ENCODE results near the gene TRPV4. TPM values are rescaled to one million over a fixed set of nuclear protein-coding genes. Genes with fewer than 3 reads are reported as not detected.

The TRPV4 gene
- polyA plus RNA-seq, 1 of the 3 experiments (the other 2 are of a cell fraction): 5.2 TPM

DNA sequence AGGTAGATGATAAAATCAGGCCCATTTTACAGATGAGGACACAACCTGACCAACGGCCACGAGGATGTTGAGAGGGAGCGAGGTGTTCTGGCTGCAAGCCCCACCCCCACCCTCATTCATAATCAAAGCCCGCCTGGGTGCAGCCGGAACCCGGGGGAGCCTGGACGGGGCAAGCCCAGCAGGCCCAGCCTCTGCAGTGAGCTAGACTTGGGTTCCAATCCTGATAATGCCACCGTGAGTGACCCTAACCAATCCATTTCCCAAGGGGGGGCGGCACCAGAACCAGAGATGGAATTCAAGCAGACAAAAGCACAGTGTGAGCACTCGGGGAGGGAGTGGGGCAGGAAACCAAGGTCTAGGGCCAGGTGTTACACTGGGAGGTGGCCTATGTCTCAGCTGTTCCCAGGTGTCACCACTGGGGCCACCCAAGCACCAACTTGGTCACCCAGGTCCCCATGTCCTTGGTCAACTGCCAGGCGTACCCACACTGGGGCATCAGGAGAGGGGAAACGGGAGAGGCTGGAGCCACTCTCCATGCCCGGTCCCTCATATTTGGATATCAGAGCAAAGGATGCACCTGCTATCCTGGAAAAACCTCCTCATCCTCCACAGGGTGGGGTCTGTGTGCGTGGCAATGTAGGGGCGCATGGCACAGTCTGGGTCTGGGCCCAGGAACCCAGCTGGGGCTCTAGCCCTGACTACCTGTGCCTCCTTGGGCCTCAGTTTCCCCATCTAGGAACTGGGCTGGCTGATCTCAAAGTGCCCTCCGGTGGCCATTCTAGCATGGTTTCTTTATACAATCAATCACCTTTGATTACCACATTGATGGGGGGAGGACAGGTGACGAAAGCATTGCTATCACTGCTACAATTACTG is 61.2 kb downstream of the TRPV4 start:
- Histone ChIP-seq H3K9me2 (no peaks in the 10 kb centered on the region), H3K27ac (ENCODE audit: low read depth in 2 of 2, low read length in 1 of 2) (no peak overlapping the region), H4K20me1 (ENCODE audit: insufficient read depth) (no peaks in the 10 kb centered on the region), H3K27me3 (ENCODE audit: insufficient read depth) (no peaks in the 10 kb centered on the region), H3K36me3 (replicated peaks in 1 of 2; ENCODE audit: control insufficient read depth in 1 of 2, insufficient read depth in 2 of 2, low read length in 1 of 2) (no peaks in the 10 kb centered on the region), H2AFZ (ENCODE audit: low read depth) (no peak overlapping the region), H3K4me3 (ENCODE audit: low read depth in 2 of 2, low read length in 1 of 2) (no peak overlapping the region), H3K4me1 (ENCODE audit: control insufficient read depth in 1 of 2, insufficient read depth in 2 of 2, low read depth in 1 of 2, low read length in 1 of 2) (peaks cover 0 to 21% of the 10 kb centered on the region in 2 experiments; a peak in 1 of 4 replicates), H3K4me2 (no peak overlapping the region), H3K9ac (no peak overlapping the region), H3K79me2 (ENCODE audit: insufficient read depth) (no peaks in the 10 kb centered on the region), H3K9me3 (no peaks in the 10 kb centered on the region), H3F3A (replicated peaks; ENCODE audit: insufficient read depth) (no peaks in the 10 kb centered on the region)
- DNase-seq: peak; percentile 33
- WGBS (ENCODE audit: low lambda C conversion rate): 81% methylated on average over 12 of the region's 17 CpGs
- ChIA-PET CTCF (interaction anchor here (0.8 to 5.7 kb wide), 12 partner anchors 8 to 253 kb away, joined by 3 to 55 read pairs (median 4); no protein-coding TSS in a partner anchor), POLR2A (no interaction called here)
- TF ChIP-seq GATA2 (CRISPR knock-in tag; IDR thresholded peaks at IDR 0.05) (no peak), RXRA (IDR thresholded peaks at IDR 0.05; ENCODE audit: borderline replicate concordance, low read depth) (no peak), MXI1 (IDR thresholded peaks at IDR 0.05; ENCODE audit: low read depth, low read length) (no peak), GABPA (IDR thresholded peaks at IDR 0.05; ENCODE audit: low read depth) (no peak), EP300 (IDR thresholded peaks at IDR 0.05; ENCODE audit: borderline replicate concordance in 1 of 2, low read depth in 1 of 2, low read length in 1 of 2) (no peak), RAD21 (IDR thresholded peaks at IDR 0.05; ENCODE audit: low read length) (peak; percentile 20; the same call in 1 of the 2 replicates), YY1 (IDR thresholded peaks at IDR 0.05; ENCODE audit: low read depth) (no peak)

DNA sequence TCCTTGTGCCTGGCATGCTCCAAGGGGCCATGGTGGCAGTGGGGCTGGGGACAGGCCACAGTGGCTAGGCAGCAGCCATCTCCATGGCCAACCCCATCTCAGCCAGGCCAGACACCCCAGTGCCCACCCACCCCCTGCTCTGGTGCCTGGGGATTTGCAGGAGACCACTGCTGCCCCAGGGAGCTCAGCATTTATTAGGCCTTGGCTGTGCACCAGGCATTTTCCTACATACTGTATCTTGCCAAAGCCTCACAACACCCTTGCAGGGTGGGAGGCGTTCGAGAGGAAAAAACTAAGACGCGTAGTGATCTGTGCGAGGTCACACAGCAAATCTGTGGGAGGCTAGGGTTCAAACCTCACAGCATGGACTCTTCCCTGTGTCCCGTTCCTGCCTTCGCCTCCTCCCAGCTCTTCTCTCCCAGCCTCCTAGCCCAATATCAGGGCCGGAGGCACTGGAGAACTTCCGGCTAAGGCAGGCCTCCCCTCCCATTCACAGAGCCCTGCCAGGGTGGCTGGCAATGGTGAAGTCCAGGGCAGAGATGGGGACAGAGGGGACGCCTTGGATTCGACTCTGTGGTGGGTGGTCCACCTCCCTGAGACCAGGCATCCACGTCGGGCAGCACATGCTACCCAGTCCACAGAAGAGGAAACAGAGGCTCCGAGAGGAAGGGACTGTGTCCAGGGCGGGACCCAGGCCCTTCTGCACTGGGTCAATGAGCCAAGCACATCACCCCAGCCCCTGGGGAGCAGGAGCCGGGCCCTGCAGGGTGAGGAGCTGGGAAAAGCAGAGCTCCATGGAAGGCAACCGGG is 62.1 kb downstream of the TRPV4 start:
- Histone ChIP-seq H2AFZ (ENCODE audit: low read depth) (no peak overlapping the region), H3K9ac (no peak overlapping the region), H3K36me3 (replicated peaks in 1 of 2; ENCODE audit: control insufficient read depth in 1 of 2, insufficient read depth in 2 of 2, low read length in 1 of 2) (no peaks in the 10 kb centered on the region), H4K20me1 (ENCODE audit: insufficient read depth) (no peaks in the 10 kb centered on the region), H3K27ac (ENCODE audit: low read depth in 2 of 2, low read length in 1 of 2) (peak overlapping the region in 1 of 2 experiments; percentile 22; a peak in 1 of 4 replicates), H3K27me3 (ENCODE audit: insufficient read depth) (no peaks in the 10 kb centered on the region), H3K4me1 (ENCODE audit: control insufficient read depth in 1 of 2, insufficient read depth in 2 of 2, low read depth in 1 of 2, low read length in 1 of 2) (peaks cover 0 to 21% of the 10 kb centered on the region in 2 experiments; a peak in 1 of 4 replicates), H3K79me2 (ENCODE audit: insufficient read depth) (no peaks in the 10 kb centered on the region), H3K4me2 (no peak overlapping the region), H3K9me3 (no peaks in the 10 kb centered on the region), H3F3A (replicated peaks; ENCODE audit: insufficient read depth) (no peaks in the 10 kb centered on the region), H3K9me2 (no peaks in the 10 kb centered on the region), H3K4me3 (ENCODE audit: low read depth in 2 of 2, low read length in 1 of 2) (no peak overlapping the region)
- 94% methylated on average over 12 of the region's 17 CpGs for WGBS (ENCODE audit: low lambda C conversion rate)
- no peak for TF ChIP-seq TCF12 (IDR thresholded peaks at IDR 0.05)
- TF ChIP-seq, protein P1, sequence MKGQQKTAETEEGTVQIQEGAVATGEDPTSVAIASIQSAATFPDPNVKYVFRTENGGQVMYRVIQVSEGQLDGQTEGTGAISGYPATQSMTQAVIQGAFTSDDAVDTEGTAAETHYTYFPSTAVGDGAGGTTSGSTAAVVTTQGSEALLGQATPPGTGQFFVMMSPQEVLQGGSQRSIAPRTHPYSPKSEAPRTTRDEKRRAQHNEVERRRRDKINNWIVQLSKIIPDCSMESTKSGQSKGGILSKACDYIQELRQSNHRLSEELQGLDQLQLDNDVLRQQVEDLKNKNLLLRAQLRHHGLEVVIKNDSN (IDR thresholded peaks at IDR 0.05; ENCODE audit: borderline replicate concordance, low read depth): no peak
- TF ChIP-seq EP300 (IDR thresholded peaks at IDR 0.05; ENCODE audit: borderline replicate concordance in 1 of 2, low read depth in 1 of 2, low read length in 1 of 2): no peak
- TF ChIP-seq, protein P2, sequence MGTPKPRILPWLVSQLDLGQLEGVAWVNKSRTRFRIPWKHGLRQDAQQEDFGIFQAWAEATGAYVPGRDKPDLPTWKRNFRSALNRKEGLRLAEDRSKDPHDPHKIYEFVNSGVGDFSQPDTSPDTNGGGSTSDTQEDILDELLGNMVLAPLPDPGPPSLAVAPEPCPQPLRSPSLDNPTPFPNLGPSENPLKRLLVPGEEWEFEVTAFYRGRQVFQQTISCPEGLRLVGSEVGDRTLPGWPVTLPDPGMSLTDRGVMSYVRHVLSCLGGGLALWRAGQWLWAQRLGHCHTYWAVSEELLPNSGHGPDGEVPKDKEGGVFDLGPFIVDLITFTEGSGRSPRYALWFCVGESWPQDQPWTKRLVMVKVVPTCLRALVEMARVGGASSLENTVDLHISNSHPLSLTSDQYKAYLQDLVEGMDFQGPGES (IDR thresholded peaks at IDR 0.05; ENCODE audit: low read depth, low read length): no peak
- TF ChIP-seq, protein P3, sequence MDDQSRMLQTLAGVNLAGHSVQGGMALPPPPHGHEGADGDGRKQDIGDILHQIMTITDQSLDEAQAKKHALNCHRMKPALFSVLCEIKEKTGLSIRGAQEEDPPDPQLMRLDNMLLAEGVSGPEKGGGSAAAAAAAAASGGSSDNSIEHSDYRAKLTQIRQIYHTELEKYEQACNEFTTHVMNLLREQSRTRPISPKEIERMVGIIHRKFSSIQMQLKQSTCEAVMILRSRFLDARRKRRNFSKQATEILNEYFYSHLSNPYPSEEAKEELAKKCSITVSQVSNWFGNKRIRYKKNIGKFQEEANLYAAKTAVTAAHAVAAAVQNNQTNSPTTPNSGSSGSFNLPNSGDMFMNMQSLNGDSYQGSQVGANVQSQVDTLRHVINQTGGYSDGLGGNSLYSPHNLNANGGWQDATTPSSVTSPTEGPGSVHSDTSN (IDR thresholded peaks at IDR 0.05): no peak
- TF ChIP-seq FOSL2 (IDR thresholded peaks at IDR 0.05; ENCODE audit: borderline replicate concordance, low read depth): no peak
- TF ChIP-seq, protein P4, sequence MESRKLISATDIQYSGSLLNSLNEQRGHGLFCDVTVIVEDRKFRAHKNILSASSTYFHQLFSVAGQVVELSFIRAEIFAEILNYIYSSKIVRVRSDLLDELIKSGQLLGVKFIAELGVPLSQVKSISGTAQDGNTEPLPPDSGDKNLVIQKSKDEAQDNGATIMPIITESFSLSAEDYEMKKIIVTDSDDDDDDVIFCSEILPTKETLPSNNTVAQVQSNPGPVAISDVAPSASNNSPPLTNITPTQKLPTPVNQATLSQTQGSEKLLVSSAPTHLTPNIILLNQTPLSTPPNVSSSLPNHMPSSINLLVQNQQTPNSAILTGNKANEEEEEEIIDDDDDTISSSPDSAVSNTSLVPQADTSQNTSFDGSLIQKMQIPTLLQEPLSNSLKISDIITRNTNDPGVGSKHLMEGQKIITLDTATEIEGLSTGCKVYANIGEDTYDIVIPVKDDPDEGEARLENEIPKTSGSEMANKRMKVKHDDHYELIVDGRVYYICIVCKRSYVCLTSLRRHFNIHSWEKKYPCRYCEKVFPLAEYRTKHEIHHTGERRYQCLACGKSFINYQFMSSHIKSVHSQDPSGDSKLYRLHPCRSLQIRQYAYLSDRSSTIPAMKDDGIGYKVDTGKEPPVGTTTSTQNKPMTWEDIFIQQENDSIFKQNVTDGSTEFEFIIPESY (IDR thresholded peaks at IDR 0.05; ENCODE audit: borderline replicate concordance, low read depth): no peak
- no peak for TF ChIP-seq MEF2A (IDR thresholded peaks at IDR 0.05; ENCODE audit: borderline replicate concordance, low read depth)
- TF ChIP-seq JUND (IDR thresholded peaks at IDR 0.05): no peak
- ChIA-PET CTCF (interaction anchor here (0.8 to 5.7 kb wide), 9 partner anchors 13 to 252 kb away, joined by 3 to 55 read pairs (median 3); no protein-coding TSS in a partner anchor), POLR2A (no interaction called here)
- peak; percentile 34 for DNase-seq
